Upper lobe of right lung (tissue), 1 donor: ENCODE data around the gene PCDHA11. TPM values are rescaled to one million over a fixed set of nuclear protein-coding genes. Genes with fewer than 3 reads are reported as not detected.

Source experiments
- ATAC-seq: fragments of 200-7000 bp; cut with Tn5 transposase; one replicate; pipeline ENCODE4 v1.9.1; 2020; ENCODE audit warnings: mild to moderate bottlenecking, moderate library complexity
- DNase-seq: peaks from one replicate; pipeline ENCODE4 v3.0.0-alpha.2; 2020
- H3K27ac ChIP-seq: fragments of 200-600 bp; one replicate; pipeline ENCODE4 v1.8.0; 2022
- H3K27me3 ChIP-seq: fragments of 200-600 bp; one replicate; pipeline ENCODE4 v1.8.0; 2022; ENCODE audit warnings: mild to moderate bottlenecking
- H3K36me3 ChIP-seq: fragments of 200-600 bp; one replicate; pipeline ENCODE4 v1.8.0; 2022
- H3K4me1 ChIP-seq: fragments of 200-600 bp; one replicate; pipeline ENCODE4 v1.8.0; 2022
- H3K4me3 ChIP-seq: fragments of 200-600 bp; one replicate; pipeline ENCODE4 v1.8.0; 2022; ENCODE audit warnings: mild to moderate bottlenecking
- H3K9me3 ChIP-seq: fragments of 200-600 bp; one replicate; pipeline ENCODE4 v1.8.0; 2022
- intact Hi-C: fragments of 100-400 bp; cut with DNase I; formaldehyde crosslinking; loops from one replicate; pipeline ENCODE4 v1.11.0; 2022
- total RNA-seq: library from RNA; stranded (reverse); fragmentation: NEBNext Ultra II Directional; extraction: Animal tissue kit (Norgen Biotek cat#: 25700); gene quantifications from one replicate; pipeline ENCODE4 v1.2.1, GENCODE V29; 2021
- TF ChIP-seq, protein P1 (sequence below): fragments of 200-600 bp; IDR thresholded peaks from one replicate; pipeline ENCODE4 v1.8.0; 2022; ENCODE audit warnings: antibody characterized with exemption
- donor health status: DM: no; HTN: yes; CAD: no; lungs with severe emphysema.

The PCDHA11 gene
- total RNA-seq, 1 donor from 2014 or later, result 0.38 TPM

- Histone ChIP-seq H3K9me3 (no peaks in the 10 kb centered on the region), H3K4me1 (no peaks in the 10 kb centered on the region), H3K27ac (no peak overlapping the region), H3K27me3 (peaks cover 22% of the 10 kb centered on the region), H3K36me3 (no peaks in the 10 kb centered on the region), H3K4me3 (no peak overlapping the region)
- DNase-seq (no peak), ATAC-seq (no peak)
- TF ChIP-seq, protein P1, sequence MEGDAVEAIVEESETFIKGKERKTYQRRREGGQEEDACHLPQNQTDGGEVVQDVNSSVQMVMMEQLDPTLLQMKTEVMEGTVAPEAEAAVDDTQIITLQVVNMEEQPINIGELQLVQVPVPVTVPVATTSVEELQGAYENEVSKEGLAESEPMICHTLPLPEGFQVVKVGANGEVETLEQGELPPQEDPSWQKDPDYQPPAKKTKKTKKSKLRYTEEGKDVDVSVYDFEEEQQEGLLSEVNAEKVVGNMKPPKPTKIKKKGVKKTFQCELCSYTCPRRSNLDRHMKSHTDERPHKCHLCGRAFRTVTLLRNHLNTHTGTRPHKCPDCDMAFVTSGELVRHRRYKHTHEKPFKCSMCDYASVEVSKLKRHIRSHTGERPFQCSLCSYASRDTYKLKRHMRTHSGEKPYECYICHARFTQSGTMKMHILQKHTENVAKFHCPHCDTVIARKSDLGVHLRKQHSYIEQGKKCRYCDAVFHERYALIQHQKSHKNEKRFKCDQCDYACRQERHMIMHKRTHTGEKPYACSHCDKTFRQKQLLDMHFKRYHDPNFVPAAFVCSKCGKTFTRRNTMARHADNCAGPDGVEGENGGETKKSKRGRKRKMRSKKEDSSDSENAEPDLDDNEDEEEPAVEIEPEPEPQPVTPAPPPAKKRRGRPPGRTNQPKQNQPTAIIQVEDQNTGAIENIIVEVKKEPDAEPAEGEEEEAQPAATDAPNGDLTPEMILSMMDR, result no peak
- intact Hi-C loops, result no loop called here
Observed at GRCh38 chr5:140857177-140857986, 11.4 kb upstream of the PCDHA11 start.

- DNase-seq (no peak), ATAC-seq (no peak)
- Histone ChIP-seq H3K27ac (no peak overlapping the region), H3K9me3 (no peaks in the 10 kb centered on the region), H3K4me3 (no peak overlapping the region), H3K4me1 (no peaks in the 10 kb centered on the region), H3K36me3 (no peaks in the 10 kb centered on the region), H3K27me3 (peaks cover 22% of the 10 kb centered on the region)
- intact Hi-C loops, result no loop called here
- TF ChIP-seq, protein P1, result no peak
Observed at GRCh38 chr5:140857987-140858240, 10.8 kb upstream of the PCDHA11 start.

- Histone ChIP-seq H3K4me1 (no peaks in the 10 kb centered on the region), H3K9me3 (no peaks in the 10 kb centered on the region)
- ATAC-seq, result peak; percentile 19
Observed at GRCh38 chr5:140862441-140863295, 6.1 kb upstream of the PCDHA11 start.

GRCh38 chr5:140869555-140869886 lies 764 bp downstream of the PCDHA11 start:
- Histone ChIP-seq H3K4me3 (no peak overlapping the region), H3K36me3 (no peaks in the 10 kb centered on the region), H3K9me3 (no peaks in the 10 kb centered on the region), H3K4me1 (no peaks in the 10 kb centered on the region), H3K27ac (no peak overlapping the region), H3K27me3 (no peaks in the 10 kb centered on the region)
- DNase-seq (no peak), ATAC-seq (no peak)
- intact Hi-C loops, result no loop called here
- TF ChIP-seq, protein P1, result no peak

More at GRCh38 chr5:140862441-140863295, 6.1 kb upstream of the PCDHA11 start:
- Histone ChIP-seq H3K27me3 (peaks cover 15% of the 10 kb centered on the region), H3K36me3 (no peaks in the 10 kb centered on the region), H3K4me3 (no peak overlapping the region), H3K27ac (no peak overlapping the region)
- no peak for DNase-seq
- intact Hi-C loops, result no loop called here
- TF ChIP-seq, protein P1, result no peak

DNA sequence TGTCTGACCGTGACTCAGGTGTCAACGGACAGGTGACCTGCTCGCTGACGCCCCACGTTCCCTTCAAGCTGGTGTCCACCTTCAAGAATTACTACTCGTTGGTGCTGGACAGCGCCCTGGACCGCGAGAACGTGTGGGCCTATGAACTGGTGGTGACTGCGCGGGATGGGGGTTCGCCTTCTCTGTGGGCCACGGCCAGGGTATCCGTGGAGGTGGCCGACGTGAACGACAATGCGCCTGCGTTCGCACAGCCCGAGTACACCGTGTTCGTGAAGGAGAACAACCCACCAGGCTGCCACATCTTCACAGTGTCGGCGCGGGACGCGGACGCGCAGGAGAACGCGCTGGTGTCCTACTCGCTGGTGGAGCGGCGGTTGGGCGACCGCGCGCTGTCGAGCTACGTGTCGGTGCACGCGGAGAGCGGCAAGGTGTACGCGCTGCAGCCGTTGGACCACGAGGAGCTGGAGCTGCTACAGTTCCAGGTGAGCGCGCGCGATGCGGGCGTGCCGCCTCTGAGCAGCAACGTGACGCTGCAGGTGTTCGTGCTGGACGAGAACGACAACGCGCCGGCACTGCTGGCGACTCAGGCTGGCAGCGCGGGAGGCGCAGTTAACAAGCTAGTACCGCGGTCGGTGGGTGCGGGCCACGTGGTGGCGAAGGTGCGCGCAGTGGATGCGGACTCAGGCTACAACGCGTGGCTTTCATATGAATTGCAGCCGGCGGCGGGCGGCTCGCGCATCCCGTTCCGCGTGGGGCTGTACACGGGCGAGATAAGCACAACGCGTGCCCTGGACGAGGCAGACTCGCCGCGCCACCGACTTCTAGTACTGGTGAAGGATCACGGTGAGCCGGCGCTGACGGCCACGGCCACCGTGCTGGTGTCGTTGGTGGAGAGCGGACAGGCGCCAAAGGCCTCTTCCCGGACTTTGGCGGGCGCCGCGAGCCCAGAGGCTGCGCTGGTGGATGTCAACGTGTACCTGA lies 1.8 kb downstream of the PCDHA11 start:
- TF ChIP-seq, protein P1, result no peak
- Histone ChIP-seq H3K4me3 (no peak overlapping the region), H3K27me3 (peaks cover 4% of the 10 kb centered on the region), H3K4me1 (no peaks in the 10 kb centered on the region), H3K27ac (no peak overlapping the region), H3K36me3 (no peaks in the 10 kb centered on the region), H3K9me3 (no peaks in the 10 kb centered on the region)
- peak; percentile 17 for ATAC-seq
- no peak for DNase-seq
- intact Hi-C loops, result loop anchor here (10.0 kb wide), 1 partner anchor 174 kb away; no protein-coding TSS in a partner anchor
